ENCODE measurements around the gene WRAP73. TPM values are rescaled to one million over a fixed set of nuclear protein-coding genes. Genes with fewer than 3 reads are reported as not detected.

Gene WRAP73
- total and polyA plus RNA-seq, 4 donors, result 12.3 to 22.8 (median 14.9) TPM

DNA sequence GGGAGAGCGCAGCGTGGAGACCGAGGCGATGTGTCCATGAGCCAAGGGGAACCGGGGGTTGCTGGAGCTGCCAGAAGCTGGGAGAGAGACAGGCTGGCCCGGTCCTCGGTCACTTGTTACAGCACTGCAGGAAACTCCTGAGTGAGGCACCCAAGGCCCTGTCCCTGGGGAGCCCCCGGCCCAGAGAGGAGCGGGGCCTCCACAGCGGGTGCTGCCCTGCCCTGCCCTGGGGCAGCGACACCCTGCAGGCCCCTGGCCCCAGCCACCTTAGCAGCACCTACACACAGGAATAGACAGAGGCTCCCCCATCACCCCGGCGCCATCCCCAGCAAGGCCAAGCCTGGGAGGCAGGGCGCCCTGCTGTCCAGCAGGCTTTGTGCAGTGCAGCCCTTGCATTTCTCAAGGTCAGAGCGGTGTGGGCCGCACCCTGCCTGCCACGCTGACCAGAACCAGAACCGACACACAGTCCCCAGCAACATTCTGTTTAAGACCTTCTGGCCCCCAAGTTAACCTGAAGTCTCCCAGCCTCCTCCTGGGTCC lies 32.0 kb downstream of the WRAP73 start:
- no peak overlapping the region for H3K27ac ChIP-seq (ENCODE audit: low read depth, low read length)
- no peaks in the 10 kb centered on the region for H3K27me3 ChIP-seq (ENCODE audit: control insufficient read depth, insufficient read depth, low read length)
- DNase-seq (ENCODE audit: low read depth in 4 of 6, low spot score in 6 of 6), result no peak
- H3K4me3 ChIP-seq (ENCODE audit: low read depth, low read length), result no peak overlapping the region
- no peaks in the 10 kb centered on the region for H3K9me3 ChIP-seq (ENCODE audit: control insufficient read depth, insufficient read depth, low read length)
- WGBS (ENCODE audit: insufficient coverage), result 85% methylated on average over 17 of the region's 18 CpGs
- H3K4me1 ChIP-seq (ENCODE audit: control insufficient read depth, insufficient read depth, low read length), result peaks cover 36% of the 10 kb centered on the region
- peaks cover 2% of the 10 kb centered on the region for H3K36me3 ChIP-seq (ENCODE audit: control insufficient read depth, insufficient read depth, low read length)

DNA sequence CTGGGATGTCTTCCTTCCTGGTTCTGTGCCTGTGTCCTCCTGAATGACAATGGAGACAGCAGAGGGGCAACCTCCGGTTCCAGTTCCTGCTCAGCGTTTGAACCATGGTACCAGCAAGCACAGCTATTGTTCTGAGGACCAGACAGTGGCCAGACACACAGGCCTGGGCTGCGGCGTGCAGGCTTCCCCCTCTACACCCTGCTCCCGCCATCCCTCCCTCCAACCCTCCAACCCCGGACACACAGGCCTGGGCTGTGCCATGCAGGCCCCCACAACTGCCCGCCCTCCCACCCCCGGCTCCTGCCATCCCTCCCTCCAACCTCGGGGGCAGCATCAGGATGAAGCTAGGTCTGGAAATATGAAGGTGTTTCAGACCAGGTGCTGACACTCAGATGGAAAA lies 33.0 kb downstream of the WRAP73 start:
- H3K36me3 ChIP-seq (ENCODE audit: control insufficient read depth, insufficient read depth, low read length), result no peaks in the 10 kb centered on the region
- 82% methylated on average over 4 of the region's 9 CpGs for WGBS (ENCODE audit: insufficient coverage)
- H3K27me3 ChIP-seq (ENCODE audit: control insufficient read depth, insufficient read depth, low read length), result peaks cover 4% of the 10 kb centered on the region
- H3K4me1 ChIP-seq (ENCODE audit: control insufficient read depth, insufficient read depth, low read length), result peaks cover 36% of the 10 kb centered on the region
- H3K27ac ChIP-seq (ENCODE audit: low read depth, low read length), result no peak overlapping the region
- H3K4me3 ChIP-seq (ENCODE audit: low read depth, low read length), result no peak overlapping the region
- no peak for DNase-seq (ENCODE audit: low read depth in 4 of 6, low spot score in 6 of 6)
- H3K9me3 ChIP-seq (ENCODE audit: control insufficient read depth, insufficient read depth, low read length), result no peaks in the 10 kb centered on the region

DNA sequence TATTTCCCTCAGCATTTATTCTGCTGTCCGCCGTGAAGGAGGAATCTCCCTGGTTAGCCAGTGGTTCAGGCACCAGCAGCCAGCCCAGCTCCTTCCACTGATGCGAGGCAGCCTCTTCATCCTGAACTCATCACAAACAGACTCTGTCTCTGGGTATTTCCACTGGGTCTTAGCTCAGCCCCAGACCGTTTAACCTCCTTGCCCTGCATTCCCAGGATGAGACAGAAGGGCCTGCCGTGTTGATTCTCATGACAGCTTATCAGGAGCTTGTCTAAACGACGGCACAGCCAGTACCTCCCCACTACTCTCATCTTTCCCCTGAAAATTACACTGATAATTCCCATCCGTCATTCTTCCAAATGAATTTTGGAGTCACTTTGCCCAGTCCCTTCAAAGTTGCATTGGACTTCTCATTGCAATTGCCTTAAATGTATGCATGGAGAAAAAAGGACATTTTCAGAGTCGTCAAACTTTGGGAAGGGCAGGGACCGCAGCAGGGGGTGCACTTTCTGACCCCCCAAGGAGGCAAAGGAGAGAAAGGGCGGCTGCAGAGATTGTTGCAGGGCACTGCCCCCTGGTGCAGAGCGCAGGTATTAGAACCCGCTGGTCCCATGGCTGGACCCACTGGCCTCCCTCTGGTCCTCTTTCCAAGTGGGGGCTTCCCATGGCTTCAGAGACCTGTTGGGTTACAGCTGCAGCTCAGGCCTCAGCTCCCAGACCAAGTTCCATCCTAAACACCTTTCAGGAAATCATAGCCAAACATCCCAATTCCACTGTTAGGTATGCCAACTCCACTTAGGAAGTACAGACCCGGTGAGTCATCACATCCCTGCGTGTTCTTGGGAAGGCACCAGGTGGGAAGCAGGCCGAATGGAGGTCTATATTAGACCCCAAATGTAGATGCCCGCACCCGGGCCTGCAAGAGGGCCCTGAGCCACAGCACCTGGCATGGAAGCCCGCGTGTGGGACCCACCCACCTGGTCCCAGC lies 34.9 kb downstream of the WRAP73 start:
- Histone ChIP-seq H3K36me3 (ENCODE audit: control insufficient read depth, insufficient read depth, low read length) (no peaks in the 10 kb centered on the region), H3K27ac (ENCODE audit: low read depth, low read length) (no peak overlapping the region), H3K9me3 (ENCODE audit: control insufficient read depth, insufficient read depth, low read length) (no peaks in the 10 kb centered on the region), H3K4me3 (ENCODE audit: low read depth, low read length) (no peak overlapping the region), H3K27me3 (ENCODE audit: control insufficient read depth, insufficient read depth, low read length) (peaks cover 13% of the 10 kb centered on the region), H3K4me1 (ENCODE audit: control insufficient read depth, insufficient read depth, low read length) (peaks cover 49% of the 10 kb centered on the region)
- 60% methylated on average over 20 of the region's 20 CpGs for WGBS (ENCODE audit: insufficient coverage)
- no peak for DNase-seq (ENCODE audit: low read depth in 4 of 6, low spot score in 6 of 6)

DNA sequence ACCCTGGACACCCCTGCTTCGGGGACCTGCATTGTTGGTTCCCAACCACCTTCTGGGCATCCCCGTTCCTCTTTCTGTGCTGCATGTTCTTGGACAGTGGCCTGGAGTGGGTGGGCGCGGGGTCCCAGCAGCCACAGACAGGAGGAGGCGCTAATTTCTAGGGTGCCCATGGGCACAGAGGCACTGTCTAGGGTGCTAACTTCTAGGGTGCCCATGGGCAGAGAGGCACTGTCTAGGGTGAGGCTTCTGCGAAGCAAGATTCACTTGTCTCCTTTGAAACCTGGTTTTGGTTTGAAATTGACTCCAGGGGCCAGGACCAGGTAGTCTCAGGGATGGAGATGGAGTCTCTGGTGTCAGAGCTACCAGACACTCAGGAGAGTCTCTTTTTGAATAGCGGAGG lies 37.8 kb downstream of the WRAP73 start:
- no peaks in the 10 kb centered on the region for H3K9me3 ChIP-seq (ENCODE audit: control insufficient read depth, insufficient read depth, low read length)
- DNase-seq (ENCODE audit: low read depth in 4 of 6, low spot score in 6 of 6), result no peak
- H3K4me3 ChIP-seq (ENCODE audit: low read depth, low read length), result peak overlapping the region; percentile 18
- H3K4me1 ChIP-seq (ENCODE audit: control insufficient read depth, insufficient read depth, low read length), result peaks cover 60% of the 10 kb centered on the region
- no peak overlapping the region for H3K27ac ChIP-seq (ENCODE audit: low read depth, low read length)
- peaks cover 3% of the 10 kb centered on the region for H3K36me3 ChIP-seq (ENCODE audit: control insufficient read depth, insufficient read depth, low read length)
- 70% methylated on average over 7 of the region's 7 CpGs for WGBS (ENCODE audit: insufficient coverage)
- peaks cover 13% of the 10 kb centered on the region for H3K27me3 ChIP-seq (ENCODE audit: control insufficient read depth, insufficient read depth, low read length)

DNA sequence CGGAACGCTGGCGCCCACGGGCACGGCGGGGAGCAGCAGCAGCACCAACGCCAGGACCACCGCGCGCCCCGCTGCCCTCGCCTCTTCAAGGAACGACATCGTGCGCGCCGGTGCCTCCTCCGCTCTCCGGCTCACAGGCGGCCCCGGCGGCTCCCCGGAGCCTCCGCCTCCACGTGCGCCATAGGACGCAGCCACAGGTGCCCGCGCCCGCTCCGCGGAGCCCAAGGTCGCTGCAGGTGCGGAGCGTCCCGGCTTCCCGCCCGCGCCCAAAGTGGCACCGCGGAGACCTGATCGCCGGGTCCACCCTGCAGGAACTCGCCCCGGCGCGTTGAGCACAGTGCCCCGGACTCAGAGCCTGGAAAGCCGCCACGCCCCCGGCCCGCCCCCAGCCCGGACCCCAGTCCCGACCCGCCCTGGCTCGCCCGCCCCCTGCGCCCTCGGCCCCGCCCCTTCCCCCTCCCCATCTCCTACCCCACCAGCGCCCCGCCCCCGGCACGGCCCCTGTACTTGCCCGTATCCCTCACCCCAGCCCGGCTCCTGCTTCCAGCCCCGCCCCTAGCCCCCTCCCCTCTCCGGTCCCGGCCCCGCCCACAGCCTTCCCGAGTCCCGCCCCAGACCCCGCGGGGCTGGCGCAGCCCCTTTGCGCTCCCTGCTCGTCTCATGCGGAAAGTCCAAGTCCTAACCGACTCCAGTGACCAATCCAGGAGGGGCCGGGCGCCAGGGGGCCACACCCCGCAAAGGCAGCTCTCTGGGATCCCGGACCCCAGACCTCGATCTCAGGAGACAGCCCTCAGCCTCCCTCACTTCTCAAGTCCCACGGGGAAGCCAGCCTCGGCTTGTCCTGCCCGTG lies 38.5 kb downstream of the WRAP73 start, which contains the start of gene MEGF6:
Gene MEGF6 (minus strand): TSS at position 339 of the 850 bp plus-strand sequence. CDS start 240 bp downstream, at position 99.
- peaks cover 13% of the 10 kb centered on the region for H3K27me3 ChIP-seq (ENCODE audit: control insufficient read depth, insufficient read depth, low read length)
- H3K27ac ChIP-seq (ENCODE audit: low read depth, low read length), result no peak within 1 kb of the TSS
- under 1% methylated on average over 75 of the region's 87 CpGs for WGBS (ENCODE audit: insufficient coverage)
- no peaks in the 10 kb centered on the region for H3K9me3 ChIP-seq (ENCODE audit: control insufficient read depth, insufficient read depth, low read length)
- H3K36me3 ChIP-seq (ENCODE audit: control insufficient read depth, insufficient read depth, low read length), result peaks cover 3% of the 10 kb centered on the region
- H3K4me1 ChIP-seq (ENCODE audit: control insufficient read depth, insufficient read depth, low read length), result peaks cover 62% of the 10 kb centered on the region
- DNase-seq (ENCODE audit: low read depth in 4 of 6, low spot score in 6 of 6), result peak in 2 of 6 donors; percentile 86 to 87
- peak within 1 kb of the TSS; percentile 35 for H3K4me3 ChIP-seq (ENCODE audit: low read depth, low read length)

DNA sequence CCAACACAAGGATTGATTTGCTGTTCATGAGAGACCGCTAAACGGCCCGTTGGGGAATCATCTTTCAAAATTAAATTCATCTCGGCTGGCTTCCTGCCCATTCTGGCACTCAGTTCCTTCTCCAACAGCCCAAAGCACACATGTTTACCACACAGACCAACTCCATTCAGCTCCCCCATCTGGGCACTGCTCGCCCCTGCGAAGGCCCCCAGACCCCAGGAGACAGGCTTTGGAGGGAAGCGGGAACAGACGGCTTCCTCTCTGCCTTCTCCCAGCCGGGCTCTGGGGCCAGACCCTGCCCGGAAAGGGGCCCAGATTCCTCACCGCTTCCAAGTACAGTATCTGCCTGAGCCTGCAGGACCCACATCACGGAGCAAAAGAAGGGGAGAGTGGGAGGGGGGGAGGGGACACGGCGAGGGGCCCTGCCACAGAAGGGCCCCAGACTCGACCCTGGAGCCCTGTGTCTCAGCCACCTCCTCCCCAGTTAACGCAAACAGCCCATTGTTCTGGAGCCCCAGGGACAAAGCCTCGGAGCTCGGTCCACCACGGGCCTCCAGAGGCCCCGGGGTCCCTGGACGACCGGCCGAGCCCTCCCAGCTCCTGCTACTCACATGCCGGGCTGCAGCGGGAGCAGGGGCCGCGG lies 39.3 kb downstream of the WRAP73 start:
- Histone ChIP-seq H3K9me3 (ENCODE audit: control insufficient read depth, insufficient read depth, low read length) (no peaks in the 10 kb centered on the region), H3K4me1 (ENCODE audit: control insufficient read depth, insufficient read depth, low read length) (peaks cover 62% of the 10 kb centered on the region), H3K27ac (ENCODE audit: low read depth, low read length) (no peak overlapping the region), H3K36me3 (ENCODE audit: control insufficient read depth, insufficient read depth, low read length) (peaks cover 8% of the 10 kb centered on the region), H3K4me3 (ENCODE audit: low read depth, low read length) (peak overlapping the region; percentile 35), H3K27me3 (ENCODE audit: control insufficient read depth, insufficient read depth, low read length) (peaks cover 13% of the 10 kb centered on the region)
- WGBS (ENCODE audit: insufficient coverage), result 5% methylated on average over 24 of the region's 27 CpGs
- DNase-seq (ENCODE audit: low read depth in 4 of 6, low spot score in 6 of 6), result peak in 2 of 6 donors; percentile 82 to 93

DNA sequence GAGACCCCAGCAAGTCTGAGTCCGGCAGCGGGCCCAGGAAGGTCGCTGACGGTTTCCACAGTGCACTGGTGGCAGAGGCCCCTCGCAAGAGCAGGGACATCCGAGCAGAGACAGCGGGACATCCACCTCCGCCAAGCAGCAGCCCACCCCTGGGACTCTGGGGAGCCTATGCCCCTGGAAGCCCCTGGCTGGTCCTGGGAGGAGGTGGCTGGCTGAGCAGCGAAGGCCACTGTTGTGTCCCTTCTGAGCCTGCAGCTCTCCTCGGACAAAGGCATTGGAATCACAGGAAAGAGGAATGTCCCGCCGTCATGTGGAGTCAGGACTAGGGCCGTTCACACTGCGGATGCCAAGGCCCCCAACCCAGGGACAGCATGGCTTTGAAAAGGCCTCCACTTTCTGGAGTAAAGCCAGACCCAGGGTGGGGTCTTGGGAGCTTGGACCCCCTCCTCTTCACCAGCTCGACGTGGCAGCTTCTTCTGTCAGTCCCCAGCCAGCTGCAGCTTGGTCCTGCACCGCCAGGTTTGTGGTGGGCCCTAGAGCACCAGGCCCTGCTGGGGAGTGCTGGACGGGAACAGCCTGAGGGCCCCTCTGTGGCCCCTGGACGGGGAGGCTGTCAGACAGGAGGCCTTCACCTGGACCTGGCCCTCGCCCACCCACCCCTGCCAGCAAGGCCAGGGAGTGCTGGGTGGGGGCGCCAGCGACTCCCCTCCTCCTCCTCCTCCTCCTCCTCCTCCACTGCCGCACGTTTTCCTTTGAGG lies 40.0 kb downstream of the WRAP73 start:
- H3K27me3 ChIP-seq (ENCODE audit: control insufficient read depth, insufficient read depth, low read length), result peaks cover 13% of the 10 kb centered on the region
- peak in 1 of 6 donors; percentile 47 for DNase-seq (ENCODE audit: low read depth in 4 of 6, low spot score in 6 of 6)
- H3K27ac ChIP-seq (ENCODE audit: low read depth, low read length), result no peak overlapping the region
- no peaks in the 10 kb centered on the region for H3K9me3 ChIP-seq (ENCODE audit: control insufficient read depth, insufficient read depth, low read length)
- H3K4me1 ChIP-seq (ENCODE audit: control insufficient read depth, insufficient read depth, low read length), result peaks cover 59% of the 10 kb centered on the region
- 47% methylated on average over 23 of the region's 24 CpGs for WGBS (ENCODE audit: insufficient coverage)
- peak overlapping the region; percentile 18 for H3K4me3 ChIP-seq (ENCODE audit: low read depth, low read length)
- peaks cover 8% of the 10 kb centered on the region for H3K36me3 ChIP-seq (ENCODE audit: control insufficient read depth, insufficient read depth, low read length)

DNA sequence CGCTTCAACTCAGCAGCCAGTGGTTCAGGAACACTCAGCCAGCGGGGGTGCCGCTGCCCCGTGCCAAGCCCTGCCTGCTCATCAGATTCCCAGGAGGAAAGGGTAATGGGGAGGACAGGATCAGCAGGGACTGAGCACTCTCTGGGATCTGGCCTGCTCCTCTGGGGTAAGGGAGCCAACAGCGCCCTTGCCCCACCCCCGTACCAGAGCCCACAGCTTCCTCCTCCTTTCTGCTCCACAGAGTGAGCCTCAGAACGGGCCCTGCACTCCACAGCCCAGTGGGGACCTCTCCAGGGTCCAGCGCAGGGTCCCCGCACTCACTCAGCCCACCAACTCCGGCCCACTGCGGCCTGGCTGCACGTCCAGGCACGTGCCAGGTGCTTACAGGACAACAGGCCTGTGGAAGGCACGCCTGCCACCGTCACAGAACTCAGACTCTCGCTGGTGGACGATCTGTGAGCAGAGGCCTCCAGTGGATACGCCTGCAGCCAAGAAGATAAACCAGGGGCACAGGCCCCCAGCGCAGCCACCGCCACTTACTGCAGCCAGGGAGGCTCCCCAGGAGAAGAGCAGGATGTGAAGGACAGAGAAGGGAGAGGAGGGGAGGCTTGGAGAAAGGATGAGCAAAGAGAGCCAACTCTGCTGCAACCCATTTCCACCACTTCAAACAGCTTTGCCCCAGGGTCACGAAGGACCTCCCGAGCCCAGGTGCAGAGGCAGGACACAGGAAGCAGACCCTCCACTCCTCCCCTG lies 40.7 kb downstream of the WRAP73 start:
- WGBS (ENCODE audit: insufficient coverage), result 67% methylated on average over 20 of the region's 22 CpGs
- Histone ChIP-seq H3K4me1 (ENCODE audit: control insufficient read depth, insufficient read depth, low read length) (peaks cover 58% of the 10 kb centered on the region), H3K36me3 (ENCODE audit: control insufficient read depth, insufficient read depth, low read length) (peaks cover 9% of the 10 kb centered on the region), H3K27ac (ENCODE audit: low read depth, low read length) (no peak overlapping the region), H3K9me3 (ENCODE audit: control insufficient read depth, insufficient read depth, low read length) (no peaks in the 10 kb centered on the region), H3K27me3 (ENCODE audit: control insufficient read depth, insufficient read depth, low read length) (peaks cover 13% of the 10 kb centered on the region), H3K4me3 (ENCODE audit: low read depth, low read length) (peak overlapping the region; percentile 18)
- peak in 1 of 6 donors; percentile 15 for DNase-seq (ENCODE audit: low read depth in 4 of 6, low spot score in 6 of 6)

All from spinal cord (tissue), 10 donors.